Endothelial cell (in vitro differentiated cells): ENCODE results near the gene IAPP. TPM values are rescaled to one million over a fixed set of nuclear protein-coding genes. Genes with fewer than 3 reads are reported as not detected.
"Not testable (repeated sequence)": the region's sequence is repeated elsewhere in the genome, so short reads cannot be mapped to it uniquely, and the experiment has no call there.

Source experiments
- DNase-seq: peaks from one replicate; pipeline ENCODE4 v3.0.0; 2021; ENCODE audit warnings: low spot score
- H3K27ac Mint-ChIP-seq: one replicate; pipeline ENCODE4 v1.8.0; 2021; ENCODE audit warnings: mixed read lengths, inconsistent platforms; ENCODE audit not compliant: unreplicated experiment
- H3K27me3 Mint-ChIP-seq: one replicate; pipeline ENCODE4 v1.8.0; 2021; ENCODE audit warnings: mild to moderate bottlenecking, moderate library complexity, mixed read lengths, inconsistent platforms; ENCODE audit not compliant: unreplicated experiment
- H3K36me3 Mint-ChIP-seq: one replicate; pipeline ENCODE4 v1.8.0; 2021; ENCODE audit warnings: mild to moderate bottlenecking, low read depth, mixed read lengths, inconsistent platforms; ENCODE audit not compliant: unreplicated experiment
- H3K4me1 Mint-ChIP-seq: one replicate; pipeline ENCODE4 v1.8.0; 2021; ENCODE audit warnings: mild to moderate bottlenecking, mixed read lengths, inconsistent platforms; ENCODE audit not compliant: unreplicated experiment
- H3K4me3 Mint-ChIP-seq: one replicate; pipeline ENCODE4 v1.8.0; 2021; ENCODE audit warnings: mild to moderate bottlenecking, mixed read lengths, inconsistent platforms; ENCODE audit not compliant: unreplicated experiment
- H3K9me3 Mint-ChIP-seq: one replicate; pipeline ENCODE4 v1.8.0; 2021; ENCODE audit warnings: mixed read lengths, inconsistent platforms; ENCODE audit not compliant: unreplicated experiment
- total RNA-seq: library from RNA; stranded (reverse); fragmentation: NEBNext Ultra II Directional; extraction: Animal tissue kit (Norgen Biotek cat#: 25700); gene quantifications from one replicate; pipeline ENCODE4 v1.2.1, GENCODE V29; 2021; ENCODE audit not compliant: unreplicated experiment
- TF ChIP-seq, protein P1 (sequence below): fragments of 200-600 bp; sonication (generic); IDR thresholded peaks from one replicate; pipeline ENCODE4 v1.5.0; 2021; ENCODE audit warnings: antibody characterized with exemption; ENCODE audit not compliant: unreplicated experiment

The IAPP gene
- total RNA-seq, 1 donor from 2014 or later: not detected

DNA sequence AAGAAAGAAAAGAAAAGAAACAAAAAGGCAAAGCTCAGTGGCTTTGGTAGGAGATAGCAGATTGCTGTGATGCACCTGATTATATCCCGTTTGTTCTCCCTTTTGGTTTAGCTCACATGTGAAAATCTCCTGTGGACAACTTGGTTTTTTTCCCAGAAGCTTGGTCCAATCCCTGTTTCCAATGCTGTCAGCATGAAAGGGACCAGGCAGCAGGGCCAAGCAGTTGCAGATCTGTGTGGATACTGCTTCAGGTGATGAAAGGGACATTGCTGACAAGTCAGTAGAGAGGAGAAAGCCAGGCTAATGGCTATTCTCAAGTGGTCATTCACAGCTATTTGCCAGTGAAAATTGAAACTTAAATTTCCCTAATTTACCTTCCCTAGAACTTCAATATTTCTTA, 19.2 kb upstream of the IAPP start:
- H3K27ac Mint-ChIP-seq: no peak overlapping the region
- no peaks in the 10 kb centered on the region for H3K9me3 Mint-ChIP-seq
- H3K27me3 Mint-ChIP-seq: no peaks in the 10 kb centered on the region
- H3K4me3 Mint-ChIP-seq: no peak overlapping the region
- no peak for DNase-seq
- TF ChIP-seq, protein P1, sequence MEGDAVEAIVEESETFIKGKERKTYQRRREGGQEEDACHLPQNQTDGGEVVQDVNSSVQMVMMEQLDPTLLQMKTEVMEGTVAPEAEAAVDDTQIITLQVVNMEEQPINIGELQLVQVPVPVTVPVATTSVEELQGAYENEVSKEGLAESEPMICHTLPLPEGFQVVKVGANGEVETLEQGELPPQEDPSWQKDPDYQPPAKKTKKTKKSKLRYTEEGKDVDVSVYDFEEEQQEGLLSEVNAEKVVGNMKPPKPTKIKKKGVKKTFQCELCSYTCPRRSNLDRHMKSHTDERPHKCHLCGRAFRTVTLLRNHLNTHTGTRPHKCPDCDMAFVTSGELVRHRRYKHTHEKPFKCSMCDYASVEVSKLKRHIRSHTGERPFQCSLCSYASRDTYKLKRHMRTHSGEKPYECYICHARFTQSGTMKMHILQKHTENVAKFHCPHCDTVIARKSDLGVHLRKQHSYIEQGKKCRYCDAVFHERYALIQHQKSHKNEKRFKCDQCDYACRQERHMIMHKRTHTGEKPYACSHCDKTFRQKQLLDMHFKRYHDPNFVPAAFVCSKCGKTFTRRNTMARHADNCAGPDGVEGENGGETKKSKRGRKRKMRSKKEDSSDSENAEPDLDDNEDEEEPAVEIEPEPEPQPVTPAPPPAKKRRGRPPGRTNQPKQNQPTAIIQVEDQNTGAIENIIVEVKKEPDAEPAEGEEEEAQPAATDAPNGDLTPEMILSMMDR: no peak
- no peaks in the 10 kb centered on the region for H3K36me3 Mint-ChIP-seq
- H3K4me1 Mint-ChIP-seq: no peaks in the 10 kb centered on the region

DNA sequence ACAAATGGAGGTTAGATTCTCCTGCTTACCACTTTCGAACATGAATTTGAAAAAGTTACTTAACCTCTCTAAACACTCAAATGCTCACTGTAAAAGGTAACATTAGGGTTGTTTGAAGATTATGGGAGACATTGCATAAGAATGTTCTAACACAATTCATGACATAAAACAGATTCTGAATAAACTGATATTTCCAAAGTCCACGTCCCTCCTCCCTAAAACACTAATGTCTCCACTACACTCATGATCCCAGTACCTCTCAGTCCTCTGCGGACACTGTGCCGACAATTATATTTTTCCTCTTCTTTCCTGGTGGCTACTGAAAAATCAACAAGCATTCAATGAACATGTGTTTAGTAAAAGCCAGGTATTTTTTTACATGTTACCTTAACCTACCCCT, 18.8 kb upstream of the IAPP start:
- TF ChIP-seq, protein P1: no peak
- H3K4me1 Mint-ChIP-seq: no peaks in the 10 kb centered on the region
- DNase-seq: no peak
- no peak overlapping the region for H3K27ac Mint-ChIP-seq
- H3K36me3 Mint-ChIP-seq: no peaks in the 10 kb centered on the region
- H3K27me3 Mint-ChIP-seq: no peaks in the 10 kb centered on the region
- no peaks in the 10 kb centered on the region for H3K9me3 Mint-ChIP-seq
- H3K4me3 Mint-ChIP-seq: no peak overlapping the region

DNA sequence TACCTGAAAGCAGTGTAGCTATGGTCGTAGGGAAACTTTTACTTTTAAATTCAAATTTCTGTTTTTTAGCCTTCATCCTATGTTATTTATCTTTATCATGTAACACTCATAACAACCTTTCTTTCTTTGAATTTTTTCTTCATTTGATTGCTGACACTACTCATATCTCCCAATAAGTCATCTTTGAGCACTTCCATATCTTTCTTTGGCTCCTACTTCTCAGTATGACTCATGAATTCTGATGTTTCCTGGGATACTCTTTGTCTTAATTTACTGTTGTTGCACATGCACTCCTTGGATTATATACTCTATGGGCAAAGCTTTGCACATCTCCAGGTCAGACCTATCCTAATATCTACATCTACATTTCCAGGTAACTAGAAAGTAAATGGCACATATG, 18.1 kb upstream of the IAPP start:
- no peaks in the 10 kb centered on the region for H3K36me3 Mint-ChIP-seq
- no peaks in the 10 kb centered on the region for H3K4me1 Mint-ChIP-seq
- no peak for DNase-seq
- H3K27ac Mint-ChIP-seq: no peak overlapping the region
- TF ChIP-seq, protein P1: no peak
- no peaks in the 10 kb centered on the region for H3K27me3 Mint-ChIP-seq
- no peak overlapping the region for H3K4me3 Mint-ChIP-seq
- H3K9me3 Mint-ChIP-seq: no peaks in the 10 kb centered on the region

DNA sequence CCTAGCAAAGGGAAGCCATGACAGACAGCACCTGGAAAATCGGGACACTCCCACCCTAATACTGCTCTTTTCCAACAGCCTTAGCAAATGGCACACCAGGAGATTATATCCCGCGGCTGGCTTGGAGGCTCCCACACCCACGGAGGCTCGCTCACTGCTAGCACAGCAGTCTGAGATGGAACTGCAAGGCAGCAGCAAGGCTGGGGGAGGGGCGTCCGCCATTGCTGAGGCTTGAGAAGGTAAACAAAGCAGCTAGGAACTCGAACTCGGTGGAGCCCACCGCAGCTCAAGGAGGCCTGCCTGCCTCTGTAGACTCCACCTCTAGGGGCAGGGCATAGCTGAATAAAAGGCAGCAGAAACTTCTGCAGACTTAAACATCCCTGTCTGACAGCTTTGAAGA, 12.1 kb upstream of the IAPP start:
- H3K27ac Mint-ChIP-seq, H3K9me3 Mint-ChIP-seq, DNase-seq, H3K4me1 Mint-ChIP-seq, H3K27me3 Mint-ChIP-seq, H3K4me3 Mint-ChIP-seq, H3K36me3 Mint-ChIP-seq: not testable (repeated sequence)

DNA sequence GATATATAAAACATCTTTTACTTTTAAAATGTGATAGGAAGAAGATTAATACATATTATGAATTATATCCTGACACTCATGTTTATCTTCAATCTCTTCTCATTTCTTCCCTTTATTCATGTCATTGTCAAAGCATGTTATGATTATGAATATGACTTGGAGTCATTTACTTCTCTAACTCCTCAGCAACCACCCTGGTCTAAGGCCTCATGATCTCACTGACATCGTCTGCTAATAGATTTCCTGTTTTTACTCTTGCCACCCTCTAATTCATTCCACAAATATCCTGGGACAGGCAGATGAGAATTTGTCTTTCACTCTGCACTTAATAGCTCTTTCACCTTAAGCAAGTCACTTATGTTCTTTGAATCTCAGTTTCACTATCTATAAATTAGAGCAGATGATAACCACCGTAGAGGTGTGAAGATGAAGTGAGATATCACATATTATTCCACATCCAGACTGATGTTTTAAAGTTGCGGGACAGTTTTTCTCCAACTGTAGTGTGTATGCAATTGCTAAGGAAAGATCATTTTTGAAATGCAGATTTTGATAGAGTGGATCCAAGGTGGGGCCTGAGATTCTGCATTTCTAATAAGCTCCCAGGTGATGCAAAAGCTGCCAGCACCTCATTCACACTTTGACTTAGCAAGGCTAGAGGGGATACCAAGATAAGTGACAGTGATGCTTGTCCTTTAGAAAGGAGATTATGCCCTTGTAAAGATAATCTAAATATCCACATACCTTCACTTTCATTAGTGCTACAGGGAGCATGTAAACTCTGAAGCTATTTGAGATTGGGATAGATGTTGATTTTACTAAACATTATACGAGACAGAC, 3.3 kb upstream of the IAPP start:
- Mint-ChIP-seq H3K9me3 (no peaks in the 10 kb centered on the region), H3K27me3 (peaks cover 1% of the 10 kb centered on the region), H3K4me3 (no peak overlapping the region), H3K4me1 (peaks cover 8% of the 10 kb centered on the region), H3K27ac (no peak overlapping the region), H3K36me3 (no peaks in the 10 kb centered on the region)
- no peak for DNase-seq
- TF ChIP-seq, protein P1: no peak
